ENCODE data around the gene KCNJ15.

Gene KCNJ15

DNA sequence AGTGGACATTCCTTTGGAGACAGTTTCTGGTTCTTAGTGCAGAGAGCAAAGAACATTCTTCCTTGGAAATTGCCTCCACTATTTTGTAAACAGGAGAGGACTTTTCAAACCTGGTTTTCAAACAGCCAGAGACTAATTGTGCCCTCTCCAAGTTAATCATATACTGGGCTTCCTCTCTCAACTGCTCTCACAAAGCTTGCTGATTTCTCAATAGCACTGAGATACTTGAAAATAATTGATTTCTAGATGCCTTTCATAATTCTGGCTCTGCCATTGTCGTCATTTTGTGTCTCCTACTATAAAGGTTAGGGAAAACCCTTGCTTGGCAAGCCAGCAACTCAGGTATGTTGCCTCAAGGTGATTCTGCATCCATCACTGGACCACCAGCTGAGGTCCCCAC, 56.0 kb downstream of the KCNJ15 start:
- TF ChIP-seq MYC (IDR thresholded peaks at IDR 0.05; ENCODE audit: low read depth, low read length): no peak
- TF ChIP-seq CTCF (IDR thresholded peaks at IDR 0.05; ENCODE audit: low read depth, low read length): no peak
- TF ChIP-seq POLR2A (IDR thresholded peaks at IDR 0.05; ENCODE audit: extremely low read depth, insufficient read length): no peak
- no peak for TF ChIP-seq MAX (IDR thresholded peaks at IDR 0.05; ENCODE audit: low read depth, low read length)
- no peak for DNase-seq (ENCODE audit: low read depth)
- no peak overlapping the region for H3K4me3 ChIP-seq (ENCODE audit: low read depth, low read length)

DNA sequence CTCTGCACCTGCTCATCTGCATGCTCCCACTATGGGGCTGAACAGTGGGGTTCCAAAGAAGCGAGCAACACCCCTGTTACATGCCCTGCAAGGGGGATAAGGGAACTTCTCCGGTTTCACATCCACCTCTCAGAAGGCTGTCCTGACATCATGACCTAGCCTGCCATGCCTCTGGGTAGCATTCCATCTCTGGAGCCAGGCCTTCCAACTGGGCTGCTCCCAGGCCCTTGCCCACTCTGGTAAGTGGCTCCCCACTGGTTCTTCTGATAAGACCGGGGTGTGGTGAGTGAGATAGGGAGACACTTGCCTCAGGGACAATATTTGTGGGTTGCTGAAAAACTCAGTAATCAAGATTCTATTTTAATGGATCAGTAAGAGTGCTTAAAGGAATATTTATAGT, 57.8 kb downstream of the KCNJ15 start:
- DNase-seq (ENCODE audit: low read depth): no peak
- no peak for TF ChIP-seq POLR2A (IDR thresholded peaks at IDR 0.05; ENCODE audit: extremely low read depth, insufficient read length)
- no peak for TF ChIP-seq CTCF (IDR thresholded peaks at IDR 0.05; ENCODE audit: low read depth, low read length)
- TF ChIP-seq MYC (IDR thresholded peaks at IDR 0.05; ENCODE audit: low read depth, low read length): no peak
- no peak for TF ChIP-seq MAX (IDR thresholded peaks at IDR 0.05; ENCODE audit: low read depth, low read length)
- no peak overlapping the region for H3K4me3 ChIP-seq (ENCODE audit: low read depth, low read length)

DNA sequence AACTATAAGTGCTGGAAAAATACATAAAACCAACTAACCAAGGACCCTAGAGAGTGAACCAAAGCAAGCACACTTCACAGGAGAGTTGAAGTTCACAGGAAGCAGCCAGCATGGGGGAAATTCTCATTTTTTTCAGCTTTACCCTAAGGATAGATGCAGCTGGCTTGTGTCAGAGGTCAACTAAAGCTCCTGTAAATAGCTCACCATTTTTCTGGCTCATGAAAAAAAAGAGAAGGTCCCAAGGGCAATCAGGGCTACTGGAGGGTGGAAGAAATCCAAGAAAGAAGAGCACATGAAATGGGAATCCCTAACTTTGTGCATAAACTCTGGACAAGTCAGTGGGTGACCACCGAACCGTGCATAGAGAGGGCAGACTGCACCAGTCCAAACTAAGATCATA, 58.3 kb downstream of the KCNJ15 start:
- no peak for DNase-seq (ENCODE audit: low read depth)
- no peak overlapping the region for H3K4me3 ChIP-seq (ENCODE audit: low read depth, low read length)
- no peak for TF ChIP-seq POLR2A (IDR thresholded peaks at IDR 0.05; ENCODE audit: extremely low read depth, insufficient read length)
- TF ChIP-seq MYC (IDR thresholded peaks at IDR 0.05; ENCODE audit: low read depth, low read length): no peak
- TF ChIP-seq MAX (IDR thresholded peaks at IDR 0.05; ENCODE audit: low read depth, low read length): no peak
- TF ChIP-seq CTCF (IDR thresholded peaks at IDR 0.05; ENCODE audit: low read depth, low read length): no peak

DNA sequence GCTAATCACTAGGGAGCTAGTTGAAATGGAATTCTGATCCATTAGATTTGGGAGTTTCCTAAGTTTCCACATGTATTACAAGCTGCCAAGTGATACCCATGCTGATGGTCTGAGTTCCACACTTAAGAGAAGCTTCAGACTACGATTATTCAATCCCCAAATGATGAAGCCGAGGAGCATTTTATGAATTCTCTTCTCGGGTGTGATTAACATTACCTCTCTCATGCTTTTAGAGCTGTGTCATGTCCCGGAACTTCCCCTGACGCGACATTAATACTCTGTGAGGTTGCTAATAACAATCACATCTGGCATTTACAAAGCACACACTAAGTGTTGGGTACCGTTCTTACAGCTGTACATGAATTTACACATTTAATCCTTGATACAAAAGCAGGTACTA, 63.0 kb downstream of the KCNJ15 start:
- no peak overlapping the region for H3K4me3 ChIP-seq (ENCODE audit: low read depth, low read length)
- DNase-seq (ENCODE audit: low read depth): no peak
- no peak for TF ChIP-seq MAX (IDR thresholded peaks at IDR 0.05; ENCODE audit: low read depth, low read length)
- no peak for TF ChIP-seq POLR2A (IDR thresholded peaks at IDR 0.05; ENCODE audit: extremely low read depth, insufficient read length)

- DNase-seq (ENCODE audit: low read depth): no peak
- no peak overlapping the region for H3K4me3 ChIP-seq (ENCODE audit: low read depth, low read length)
- no peak for TF ChIP-seq MYC (IDR thresholded peaks at IDR 0.05; ENCODE audit: low read depth, low read length)
- TF ChIP-seq CTCF (IDR thresholded peaks at IDR 0.05; ENCODE audit: low read depth, low read length): no peak
These were observed 64.8 kb downstream of the KCNJ15 start for GRCh38 chr21:38321568-38321967.

DNA sequence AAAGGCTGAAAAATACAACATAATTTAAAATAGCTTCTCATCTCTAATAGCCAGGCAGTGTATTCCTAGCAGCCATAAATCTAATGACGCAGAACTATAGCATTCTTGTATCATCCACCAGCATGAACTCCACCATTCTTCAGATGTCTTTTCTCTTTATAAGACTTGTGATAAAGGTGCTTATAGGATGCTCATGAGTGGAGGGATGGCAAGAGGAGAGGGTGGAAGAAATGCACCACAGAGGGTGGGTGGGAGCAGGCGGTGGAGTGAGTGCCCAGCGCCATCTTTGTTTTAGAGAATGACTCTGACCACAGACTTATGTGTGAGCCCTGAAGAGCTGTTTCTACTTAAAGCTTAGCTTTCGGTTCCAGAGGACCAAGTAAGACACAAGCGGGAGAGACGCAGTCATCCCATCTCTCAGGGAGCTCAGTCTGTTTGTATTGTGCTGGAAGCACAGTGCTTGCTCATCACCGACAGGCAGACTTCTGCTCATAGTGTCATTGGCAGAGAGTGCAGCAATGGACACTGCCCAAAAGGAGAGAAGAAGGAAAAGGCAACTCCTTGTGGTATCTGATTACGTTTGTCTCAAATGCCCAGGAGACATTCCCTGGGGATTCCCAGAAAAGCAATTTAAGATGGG, 65.6 kb downstream of the KCNJ15 start:
- no peak for TF ChIP-seq MAX (IDR thresholded peaks at IDR 0.05; ENCODE audit: low read depth, low read length)
- no peak for DNase-seq (ENCODE audit: low read depth)
- no peak overlapping the region for H3K4me3 ChIP-seq (ENCODE audit: low read depth, low read length)

All from NB4 (cell line).